DLD1 (cell line): ENCODE measurements around the gene SHQ1.
"Not testable (repeated sequence)": the region's sequence is repeated elsewhere in the genome, so short reads cannot be mapped to it uniquely, and the experiment has no call there.

Experiments used
- in situ Hi-C: cut with HindIII; loops from 2 replicates; pipeline ENCODE4 v1.10.0; 2017; ENCODE audit warnings: low sequenced_read_pairs

Gene SHQ1

GRCh38 chr3:72803573-72803972, 44.7 kb downstream of the SHQ1 start:
- in situ Hi-C loops = no loop called here

- in situ Hi-C loops = no loop called here
Observed at GRCh38 chr3:72802001-72802400, 46.2 kb downstream of the SHQ1 start.

GRCh38 chr3:72800869-72801268, 47.4 kb downstream of the SHQ1 start:
- in situ Hi-C loops = no loop called here

- in situ Hi-C loops = no loop called here
Observed at GRCh38 chr3:72798552-72799195, 49.6 kb downstream of the SHQ1 start.

- in situ Hi-C loops = no loop called here
Observed at GRCh38 chr3:72797773-72798543, 50.3 kb downstream of the SHQ1 start.

- in situ Hi-C loops = no loop called here
Observed at GRCh38 chr3:72794079-72794478, 54.2 kb downstream of the SHQ1 start.

GRCh38 chr3:72791161-72791560, 57.1 kb downstream of the SHQ1 start:
- in situ Hi-C loops = no loop called here

GRCh38 chr3:72789786-72790185, 58.5 kb downstream of the SHQ1 start:
- in situ Hi-C loops = no loop called here

- in situ Hi-C loops = not testable (repeated sequence)
Observed at GRCh38 chr3:72788232-72788631, 60.0 kb downstream of the SHQ1 start.

- in situ Hi-C loops = no loop called here
Observed at GRCh38 chr3:72786668-72787067, 61.6 kb downstream of the SHQ1 start.

- in situ Hi-C loops = no loop called here
Observed at GRCh38 chr3:72784226-72784625, 64.0 kb downstream of the SHQ1 start.

GRCh38 chr3:72782521-72782920, 65.7 kb downstream of the SHQ1 start:
- in situ Hi-C loops = no loop called here

GRCh38 chr3:72769758-72770540, 78.3 kb downstream of the SHQ1 start:
- in situ Hi-C loops = no loop called here

GRCh38 chr3:72768936-72769335, 79.3 kb downstream of the SHQ1 start:
- in situ Hi-C loops = no loop called here

GRCh38 chr3:72768481-72768880, 79.8 kb downstream of the SHQ1 start:
- in situ Hi-C loops = no loop called here

- in situ Hi-C loops = no loop called here
Observed at GRCh38 chr3:72768006-72768441, 80.2 kb downstream of the SHQ1 start.

GRCh38 chr3:72766866-72767265, 81.4 kb downstream of the SHQ1 start:
- in situ Hi-C loops = no loop called here

- in situ Hi-C loops = no loop called here
Observed at GRCh38 chr3:72763751-72764440, 84.3 kb downstream of the SHQ1 start.

- in situ Hi-C loops = no loop called here
Observed at GRCh38 chr3:72761410-72761809, 86.8 kb downstream of the SHQ1 start.

GRCh38 chr3:72760225-72760624, 88.0 kb downstream of the SHQ1 start:
- in situ Hi-C loops = no loop called here

- in situ Hi-C loops = no loop called here
Observed at GRCh38 chr3:72756900-72757299, 91.3 kb downstream of the SHQ1 start.
